Transverse colon (tissue), 4 donors: ENCODE data around the gene TULP3.

Experiments used
- CTCF ChIP-seq, 5 experiments: fragments of 200-600 bp in 3 of 5; fragments of 450-650 bp in 2 of 5; sonication (generic) in 3 of 5; IDR thresholded peaks; 1 replicate in 2 of 5; 2 replicates in 3 of 5; pipeline ENCODE4 v1.5.1; 2016 to 2017; ENCODE audit warnings: antibody characterized with exemption in 5 of 5, inconsistent platforms in 3 of 5, mild to moderate bottlenecking in 2 of 5, moderate library complexity in 1 of 5
- EP300 ChIP-seq: sonication (generic); formaldehyde crosslinking; IDR thresholded peaks from one replicate; pipeline ENCODE4 v1.6.1; 2017; ENCODE audit warnings: antibody characterized with exemption, low read depth
- POLR2A ChIP-seq: fragments of 450-650 bp; IDR thresholded peaks from one replicate; pipeline ENCODE4 v1.6.1; 2016; ENCODE audit warnings: antibody characterized with exemption, mild to moderate bottlenecking, moderate library complexity
- POLR2AphosphoS5 ChIP-seq, 3 donors: sonication (generic); formaldehyde crosslinking; IDR thresholded peaks; one replicate each; pipeline ENCODE4 v1.6.1; 2016; ENCODE audit warnings: antibody characterized with exemption in 3 of 3

DNA sequence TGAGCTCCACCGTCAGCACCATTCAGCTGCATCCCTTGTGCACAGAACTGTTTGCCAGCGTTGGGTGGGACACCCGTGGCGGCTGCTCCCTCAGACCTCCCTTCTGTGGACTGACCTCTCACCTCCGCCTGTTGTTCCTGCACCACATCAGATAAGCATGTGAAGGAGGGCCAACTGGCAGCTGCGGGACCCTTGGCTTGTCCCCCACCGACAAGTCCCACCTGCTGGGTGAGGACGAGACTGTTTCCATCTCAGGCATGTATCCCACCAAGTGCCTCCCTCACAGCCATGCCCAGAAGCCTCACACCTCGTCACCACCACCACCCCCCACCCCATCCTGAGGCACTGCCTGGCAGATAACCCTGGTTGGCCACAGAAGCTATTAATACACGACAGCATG, 49.9 kb downstream of the TULP3 start:
- no peak for TF ChIP-seq CTCF (IDR thresholded peaks at IDR 0.05)
- no peak for TF ChIP-seq POLR2A
- no peak for TF ChIP-seq EP300
- no peak for TF ChIP-seq POLR2AphosphoS5 (IDR thresholded peaks at IDR 0.05)
